Dermis blood vessel endothelial cell (primary cell): ENCODE measurements around the gene TMCC1. TPM values are rescaled to one million over a fixed set of nuclear protein-coding genes. Genes with fewer than 3 reads are reported as not detected.
"Not testable (repeated sequence)": the region's sequence is repeated elsewhere in the genome, so short reads cannot be mapped to it uniquely, and the experiment has no call there.

Experiments used
- DNase-seq: peaks from one replicate; pipeline ENCODE4 v3.0.0; 2010
- total RNA-seq: library from RNA; depleted of rRNA; stranded (reverse); fragments of >200 nt; gene quantifications from 2 replicates; pipeline ENCODE4 v1.2.3, GENCODE V29; 2014

TMCC1 gene
- total RNA-seq, 1 donor from 2014 or later: 18.5 TPM

DNA sequence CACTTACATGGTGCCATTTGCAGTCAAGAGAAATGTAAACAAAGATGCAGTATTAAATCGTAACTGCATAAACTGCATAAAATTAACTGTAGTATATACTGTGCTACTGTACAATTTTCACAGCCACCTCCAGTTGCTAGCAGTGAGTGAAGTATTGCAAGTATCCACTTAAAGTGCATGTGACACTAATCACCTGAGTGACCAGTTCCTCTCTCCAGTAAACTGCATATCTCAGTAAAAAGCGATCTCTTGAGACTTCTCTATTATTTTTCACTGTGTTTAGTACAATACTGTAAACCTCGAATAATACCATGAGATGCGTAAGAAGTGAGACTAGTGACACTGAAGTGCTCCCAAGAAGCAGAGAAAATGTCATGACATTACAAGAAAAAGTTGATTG lies 175.3 kb downstream of the TMCC1 start:
- DNase-seq: no peak

DNA sequence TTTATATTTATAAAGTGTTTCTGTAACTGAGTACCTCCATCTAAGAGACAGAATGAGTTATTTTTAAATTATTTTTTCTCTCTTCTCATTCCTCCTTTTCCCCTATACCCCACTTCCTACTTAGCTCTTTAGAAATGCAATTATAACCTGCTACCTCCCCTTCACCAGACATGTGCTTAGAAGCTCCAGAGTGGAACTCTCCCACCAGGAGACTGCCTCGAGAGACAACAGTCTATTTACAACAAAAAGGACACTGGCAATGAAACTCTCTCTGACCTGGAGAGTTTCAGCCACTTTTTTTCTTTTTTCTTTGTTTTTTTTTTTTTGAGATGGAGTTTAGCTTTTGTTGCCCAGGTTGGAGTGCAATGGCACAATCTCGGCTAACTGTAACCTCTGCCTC lies 177.7 kb downstream of the TMCC1 start:
- no peak for DNase-seq

DNA sequence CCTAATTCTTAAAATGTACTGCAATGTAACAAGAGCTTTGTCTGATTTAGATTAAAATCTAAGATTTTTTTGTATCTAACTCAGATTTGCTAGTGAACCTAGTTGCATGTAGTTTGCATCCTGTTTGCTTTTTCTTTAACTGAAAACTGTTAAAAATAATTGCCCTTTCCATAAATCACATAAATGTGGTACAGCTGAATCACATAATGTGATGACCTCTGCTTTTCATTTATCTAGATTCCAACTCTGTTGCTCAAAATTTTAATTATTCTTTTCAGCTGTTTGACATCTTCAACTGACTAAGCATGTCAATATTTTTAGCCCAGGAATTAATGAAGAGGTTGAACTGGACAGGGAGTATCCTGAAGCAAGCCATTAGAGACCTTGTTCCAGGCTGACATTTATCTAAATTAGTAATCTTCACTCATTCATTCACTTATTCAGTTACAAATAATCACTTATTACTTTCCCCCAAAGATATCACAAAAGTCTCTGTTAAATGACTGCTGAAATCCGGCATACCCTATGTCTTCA lies 185.1 kb downstream of the TMCC1 start:
- DNase-seq: no peak

DNA sequence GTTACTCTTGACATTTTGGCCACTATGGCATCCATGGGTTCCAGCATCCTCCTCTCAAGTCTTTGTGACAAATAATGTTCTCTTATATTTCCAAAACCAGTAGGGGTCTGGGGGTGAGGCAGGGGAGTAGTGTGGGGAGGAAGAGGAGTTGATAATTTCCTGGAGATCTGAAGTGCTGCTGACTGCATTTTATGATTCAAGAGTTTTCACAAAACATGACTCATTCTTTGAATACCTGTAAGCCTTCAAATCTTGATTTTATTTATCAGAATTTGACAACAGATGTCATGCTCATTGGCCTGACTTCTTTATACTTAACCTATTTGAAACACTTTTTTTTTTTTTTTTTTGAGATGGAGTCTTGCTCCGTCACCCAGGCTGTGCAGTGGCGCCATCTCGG lies 188.2 kb downstream of the TMCC1 start:
- no peak for DNase-seq

GRCh38 chr3:129703913-129704312 lies 189.6 kb downstream of the TMCC1 start:
- DNase-seq: no peak

DNA sequence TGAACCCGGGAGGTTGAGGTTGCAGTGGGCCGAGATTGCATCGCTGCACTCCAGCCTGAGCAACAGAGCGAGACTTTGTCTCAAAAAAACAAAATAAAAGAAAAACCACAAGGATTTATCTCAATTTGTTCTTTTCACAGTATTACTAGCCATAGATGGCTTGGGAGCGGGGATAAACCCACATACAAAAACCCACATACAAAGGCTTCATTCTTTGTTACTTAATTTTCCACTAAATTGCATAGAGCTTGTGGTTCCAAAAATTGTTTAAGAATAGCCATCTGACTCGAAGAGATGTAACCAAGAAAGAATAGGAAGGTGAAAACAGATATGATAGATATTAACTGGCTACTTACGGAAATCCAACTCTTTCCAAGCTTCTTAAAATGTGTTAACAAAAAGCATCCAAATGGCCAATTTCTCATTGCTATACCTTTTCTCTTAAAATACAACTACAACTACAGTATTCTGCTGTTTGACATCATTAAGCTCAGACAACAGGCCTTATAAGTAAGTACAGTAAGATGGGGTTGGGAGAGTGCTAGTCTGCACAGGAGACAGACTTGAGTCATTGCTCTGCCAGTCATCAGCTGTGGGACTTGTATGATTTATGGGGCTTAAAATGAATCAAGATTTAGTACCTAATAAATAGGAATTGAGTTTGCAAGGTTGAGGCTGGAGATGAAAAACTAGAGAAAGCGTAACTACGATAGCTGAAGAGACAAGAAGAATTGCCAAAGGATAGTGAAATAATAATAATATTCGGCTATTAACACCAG lies 190.4 kb downstream of the TMCC1 start:
- DNase-seq: no peak

GRCh38 chr3:129701161-129701560 lies 192.3 kb downstream of the TMCC1 start:
- no peak for DNase-seq

GRCh38 chr3:129699612-129700011 lies 193.9 kb downstream of the TMCC1 start:
- no peak for DNase-seq

DNA sequence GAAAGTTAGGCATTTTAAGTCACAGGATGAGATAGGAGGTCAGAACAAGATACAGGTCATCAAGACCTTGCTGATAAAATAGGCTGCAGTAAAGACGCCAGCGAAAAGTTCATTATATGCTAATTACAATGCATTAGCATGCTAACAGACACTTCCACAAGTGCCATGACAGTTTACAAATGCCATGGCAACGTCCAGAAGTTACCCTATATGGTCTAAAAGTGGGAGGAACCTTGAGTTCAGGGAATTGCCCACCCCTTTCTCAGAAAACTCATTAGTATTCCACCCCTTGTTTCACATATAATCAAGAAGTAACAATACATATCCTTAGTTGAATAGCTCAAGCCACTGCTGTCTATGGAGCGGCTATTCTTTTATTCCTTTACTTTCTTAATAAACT lies 194.3 kb downstream of the TMCC1 start:
- DNase-seq: no peak

DNA sequence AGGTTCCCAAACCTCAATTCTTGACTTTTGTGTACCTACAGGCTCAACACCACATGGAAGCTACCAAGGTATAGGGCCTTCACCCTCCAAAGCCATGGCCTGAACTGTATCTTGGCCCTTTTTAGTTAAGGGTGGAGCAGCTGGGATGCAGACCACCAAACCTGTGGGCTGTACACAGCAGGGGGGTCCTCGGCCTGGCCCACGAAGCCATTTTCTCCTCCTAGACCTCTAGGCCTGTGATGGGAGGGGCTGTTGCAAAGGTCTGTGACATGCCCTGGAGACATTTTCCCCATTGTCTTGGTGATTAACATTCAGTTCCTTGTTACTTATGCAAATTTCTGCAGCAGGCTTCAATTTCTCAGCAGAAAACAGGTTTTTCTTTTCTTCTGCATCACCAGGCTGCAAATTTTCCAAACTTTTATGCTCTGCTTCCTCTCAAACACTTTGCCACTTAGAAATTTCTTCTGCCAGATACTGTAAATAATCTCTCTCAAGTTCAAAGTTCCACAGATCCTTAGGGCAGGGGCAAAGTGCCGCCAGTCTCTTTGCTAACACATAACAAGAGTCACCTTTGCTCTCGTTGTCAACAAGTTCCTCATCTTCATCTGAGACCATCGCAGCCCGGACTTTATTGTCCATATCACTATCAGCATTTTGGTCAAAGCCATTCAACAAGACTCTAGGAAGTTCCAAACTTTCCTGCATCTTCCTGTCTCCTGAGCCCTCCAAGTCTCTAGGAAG lies 196.1 kb downstream of the TMCC1 start:
- no peak for DNase-seq

GRCh38 chr3:129696430-129696829 lies 197.1 kb downstream of the TMCC1 start:
- DNase-seq: not testable (repeated sequence)

GRCh38 chr3:129695230-129695629 lies 198.3 kb downstream of the TMCC1 start:
- DNase-seq: no peak

GRCh38 chr3:129694228-129694627 lies 199.3 kb downstream of the TMCC1 start:
- DNase-seq: no peak

DNA sequence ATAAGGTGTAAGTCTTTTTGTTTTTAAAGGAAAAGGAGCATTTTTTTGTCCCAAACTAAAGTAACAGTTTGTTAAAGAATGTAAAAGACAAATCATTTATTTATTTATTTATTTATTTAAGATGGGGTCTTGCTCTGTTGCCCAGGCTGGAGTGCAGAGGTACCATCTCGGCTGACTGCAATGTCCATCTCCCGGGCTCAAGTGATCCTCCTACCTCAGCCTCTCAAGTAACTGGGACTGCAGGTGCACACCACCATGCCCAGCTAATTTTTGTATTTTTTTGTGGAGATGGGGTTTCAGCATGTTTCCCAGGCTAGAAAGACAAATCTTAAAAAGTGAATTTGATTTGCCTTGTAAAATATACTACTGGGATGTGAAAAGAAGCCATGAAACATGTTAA lies 200.8 kb downstream of the TMCC1 start:
- no peak for DNase-seq

GRCh38 chr3:129690963-129691362 lies 202.5 kb downstream of the TMCC1 start:
- no peak for DNase-seq

DNA sequence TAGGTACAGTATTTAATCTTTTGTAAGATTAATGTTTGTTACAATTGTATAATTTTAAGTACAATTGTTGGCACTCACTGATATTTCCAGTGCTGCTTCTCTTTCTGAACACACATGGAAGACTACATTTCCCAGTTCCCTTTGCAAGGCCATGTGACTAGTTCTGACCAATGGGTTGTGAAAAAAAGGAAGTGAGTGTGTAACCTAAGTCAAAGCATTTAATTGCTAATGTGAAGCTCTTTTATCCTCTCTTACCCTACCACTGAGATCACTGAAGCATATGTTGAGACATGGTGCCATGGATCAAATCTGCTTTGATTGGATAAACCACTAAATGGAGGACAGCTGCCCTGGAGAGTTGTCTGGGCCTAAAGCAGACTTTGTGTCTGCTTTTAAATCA lies 203.1 kb downstream of the TMCC1 start:
- peak; percentile 70 for DNase-seq

- no peak for DNase-seq
Measured at GRCh38 chr3:129689036-129689435, 204.5 kb downstream of the TMCC1 start.

DNA sequence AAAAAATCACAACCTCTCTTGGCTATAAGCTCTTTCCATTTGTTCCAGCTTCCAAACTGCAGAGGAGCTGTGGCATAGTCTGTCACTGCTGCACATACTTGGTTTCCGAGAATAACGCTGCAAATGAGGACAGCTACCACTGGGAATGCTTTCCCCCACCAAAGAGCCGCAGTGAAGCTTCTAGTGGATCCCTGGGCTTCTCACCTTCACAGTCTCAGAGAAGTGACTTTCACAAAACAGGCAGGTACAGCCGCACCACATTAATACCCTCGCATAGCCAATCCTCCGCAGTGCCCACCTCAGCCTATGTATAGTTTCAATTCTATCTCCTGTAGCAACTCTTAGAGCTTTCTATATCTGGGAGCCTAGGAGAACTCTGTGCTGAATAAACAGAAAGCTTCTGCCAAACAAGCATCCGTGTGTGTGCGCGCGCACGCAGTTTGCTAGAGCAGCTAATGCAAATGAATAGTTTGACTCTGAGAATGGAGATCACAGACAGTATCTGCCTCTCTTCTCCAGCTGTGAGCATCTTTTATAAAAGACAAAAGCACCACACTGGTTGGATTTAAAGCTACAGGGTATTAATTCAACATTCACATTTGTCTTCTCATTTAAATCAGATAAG lies 205.1 kb downstream of the TMCC1 start:
- DNase-seq: peak; percentile 4

DNA sequence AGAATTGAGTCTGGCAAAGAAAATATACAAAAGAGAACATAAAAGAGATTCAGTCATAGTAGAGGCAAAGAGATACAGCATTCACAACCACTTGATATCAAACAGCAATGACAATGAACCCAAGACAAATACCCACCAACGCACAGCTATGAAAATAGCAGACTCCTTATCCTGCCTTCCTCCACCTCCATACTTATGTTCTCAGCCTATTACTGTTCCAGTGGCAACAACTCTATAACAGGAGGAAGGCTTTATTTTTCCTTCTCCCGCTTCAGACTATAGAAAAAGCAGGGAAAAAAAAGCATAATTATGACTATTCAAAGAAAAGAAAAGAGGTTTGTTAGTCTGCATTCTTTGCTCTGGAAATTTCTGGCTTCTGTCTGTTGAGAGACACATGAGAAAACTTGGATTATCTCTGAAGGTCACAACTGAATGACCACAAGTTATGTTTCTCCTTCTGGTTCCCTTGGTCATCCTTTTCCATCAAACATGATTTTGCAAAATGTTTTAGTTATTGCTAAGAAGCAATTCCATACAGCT lies 205.9 kb downstream of the TMCC1 start:
- DNase-seq: no peak

DNA sequence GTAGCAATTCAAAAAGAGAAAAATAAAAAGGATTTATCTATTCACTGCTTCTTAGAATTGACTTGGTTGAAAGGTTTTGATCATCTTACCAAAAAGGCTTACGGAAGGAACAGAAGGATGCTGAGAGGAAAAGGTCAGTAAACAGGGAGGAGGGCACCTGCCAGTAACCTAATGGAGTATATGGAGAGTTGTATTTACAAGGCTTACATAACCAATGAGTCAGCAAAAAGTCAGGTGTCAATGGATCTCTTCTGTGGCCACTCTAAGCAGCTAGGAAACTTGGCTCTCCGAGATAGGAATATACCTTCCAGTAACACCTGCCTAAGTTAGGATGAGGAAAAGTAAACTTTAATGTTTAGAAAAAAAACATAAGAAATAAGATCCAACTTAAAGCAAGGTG lies 206.6 kb downstream of the TMCC1 start:
- DNase-seq: peak; percentile 8

DNA sequence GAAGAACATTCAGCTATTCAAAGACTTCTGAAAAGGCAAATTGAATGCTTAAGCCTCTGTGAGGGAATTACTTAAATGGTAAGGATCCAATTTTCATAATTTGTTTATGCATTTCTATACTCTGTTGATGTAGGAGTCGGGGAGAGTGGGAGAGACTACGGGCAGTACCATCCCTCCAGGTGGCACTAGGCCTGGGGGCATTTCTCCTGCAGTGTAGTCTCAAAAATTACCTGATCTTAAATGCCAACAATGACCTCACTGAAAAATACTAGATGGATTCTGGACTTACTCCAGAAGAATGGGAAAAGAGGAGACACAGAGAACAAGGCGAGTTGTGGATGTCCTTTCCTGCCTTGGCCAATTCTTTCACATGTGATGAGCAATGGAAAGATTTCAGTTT lies 209.2 kb downstream of the TMCC1 start:
- no peak for DNase-seq

DNA sequence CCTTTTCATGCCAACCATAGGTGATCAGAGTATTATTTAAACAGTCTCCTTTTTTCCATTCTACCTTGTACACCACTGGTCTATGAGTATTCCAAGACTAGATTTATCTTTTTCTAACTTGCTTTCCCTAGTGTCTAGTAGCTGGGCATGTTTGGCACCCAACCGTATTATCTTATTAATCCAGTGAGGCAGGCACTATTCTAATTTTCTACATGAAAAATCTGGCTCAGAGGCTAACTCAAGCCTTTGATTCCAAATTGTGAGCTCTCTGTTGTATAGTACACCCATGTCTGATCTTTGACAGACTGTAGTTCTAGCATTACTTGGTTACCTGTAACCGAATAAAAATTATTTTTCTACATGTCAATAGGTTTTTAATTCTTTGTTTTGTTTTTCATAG lies 210.3 kb downstream of the TMCC1 start:
- no peak for DNase-seq

- DNase-seq: no peak
Measured at GRCh38 chr3:129676985-129677384, 216.5 kb downstream of the TMCC1 start.
